ENCODE results near the gene HK3. TPM values are rescaled to one million over a fixed set of nuclear protein-coding genes. Genes with fewer than 3 reads are reported as not detected.

The HK3 gene
- polyA plus RNA-seq, 3 donors: 0.37 to 0.99 (median 0.73) TPM

DNA sequence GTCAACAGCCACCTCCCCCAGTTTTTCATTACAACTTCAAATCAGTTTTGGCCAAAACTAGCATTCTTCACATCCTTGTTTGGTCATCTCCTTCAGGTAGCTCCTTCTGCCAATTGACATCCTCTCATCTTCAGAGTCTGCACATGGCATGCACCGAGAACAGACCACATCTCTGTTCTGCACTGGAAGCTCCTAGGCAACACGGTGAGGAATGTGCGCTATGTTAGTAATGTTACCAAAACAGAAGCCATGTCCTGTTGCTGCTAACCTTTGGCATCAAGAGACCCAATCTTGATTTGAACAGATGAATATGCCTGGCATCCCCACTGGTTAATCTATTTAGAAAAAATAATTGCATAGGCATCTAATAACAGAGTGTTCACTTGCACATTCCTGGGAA is 5.1 kb upstream of the HK3 start:
- no peak for DNase-seq

DNA sequence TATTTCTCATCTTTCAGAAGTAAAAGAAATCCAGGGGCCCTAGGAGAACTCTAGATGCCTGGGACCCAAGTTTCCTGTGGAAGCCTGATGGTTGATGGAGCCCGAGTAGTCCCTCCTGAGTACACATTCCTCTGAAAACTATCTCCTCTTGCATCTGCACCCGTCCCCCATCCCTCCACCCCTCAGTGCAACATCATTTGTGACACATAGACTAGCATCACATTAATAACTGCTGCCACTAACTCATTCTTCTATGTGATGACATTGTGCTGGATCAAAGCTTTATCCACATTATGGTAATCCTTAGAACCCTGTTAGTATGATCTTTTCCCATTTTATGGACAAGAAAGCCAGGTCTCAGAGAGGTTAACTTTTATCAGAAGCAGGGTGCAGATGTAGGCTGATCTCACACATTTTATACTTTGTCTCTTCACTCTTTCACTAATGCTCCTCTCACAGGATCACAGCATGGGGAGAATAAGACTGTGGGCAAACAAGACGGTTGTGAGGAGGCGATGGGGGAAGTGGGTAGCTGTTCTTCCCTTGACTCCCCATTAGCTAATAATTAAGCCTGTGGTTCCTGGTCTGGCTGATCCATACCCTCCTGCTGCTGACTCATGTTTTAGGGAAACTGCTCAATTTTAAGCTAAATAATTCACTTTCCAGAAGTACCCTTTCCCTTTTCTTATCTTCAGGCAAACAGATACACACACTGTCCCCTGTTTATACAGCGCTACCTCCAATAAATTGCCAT is 3.9 kb upstream of the HK3 start:
- DNase-seq: no peak

DNA sequence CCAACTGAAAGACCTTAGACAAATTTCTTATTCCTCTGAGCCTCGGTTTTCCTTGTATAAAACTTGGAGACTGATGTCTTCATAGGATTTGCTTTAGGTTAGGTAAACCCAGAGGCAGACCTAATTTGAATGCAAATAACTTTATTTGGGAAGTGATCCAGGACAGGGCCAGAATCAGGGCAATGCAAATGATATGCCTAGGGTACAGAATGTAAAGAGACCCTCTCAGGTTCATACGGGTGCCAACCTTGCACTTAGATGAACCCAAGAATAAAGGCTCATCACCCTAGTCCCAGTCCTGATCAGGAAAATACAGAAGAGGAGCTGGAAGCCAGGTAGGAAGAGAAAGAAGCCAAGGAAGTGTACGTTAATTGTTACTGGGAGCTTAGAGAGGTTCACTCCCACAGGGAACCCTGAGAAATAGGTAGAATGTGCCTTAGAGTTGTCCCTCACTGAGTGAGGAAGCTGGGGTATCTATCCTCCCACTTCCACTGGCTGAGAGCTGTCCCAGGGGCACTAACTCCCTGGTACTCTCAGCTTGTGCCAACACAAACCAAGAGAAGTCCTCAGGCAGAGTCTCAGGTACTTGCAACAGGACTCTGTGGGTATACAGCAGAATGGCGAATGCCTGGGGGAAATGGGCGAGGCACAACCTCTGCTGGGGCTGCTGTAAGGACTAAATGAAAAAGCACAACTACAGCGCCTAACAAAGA is 3.1 kb upstream of the HK3 start:
- no peak for DNase-seq

DNA sequence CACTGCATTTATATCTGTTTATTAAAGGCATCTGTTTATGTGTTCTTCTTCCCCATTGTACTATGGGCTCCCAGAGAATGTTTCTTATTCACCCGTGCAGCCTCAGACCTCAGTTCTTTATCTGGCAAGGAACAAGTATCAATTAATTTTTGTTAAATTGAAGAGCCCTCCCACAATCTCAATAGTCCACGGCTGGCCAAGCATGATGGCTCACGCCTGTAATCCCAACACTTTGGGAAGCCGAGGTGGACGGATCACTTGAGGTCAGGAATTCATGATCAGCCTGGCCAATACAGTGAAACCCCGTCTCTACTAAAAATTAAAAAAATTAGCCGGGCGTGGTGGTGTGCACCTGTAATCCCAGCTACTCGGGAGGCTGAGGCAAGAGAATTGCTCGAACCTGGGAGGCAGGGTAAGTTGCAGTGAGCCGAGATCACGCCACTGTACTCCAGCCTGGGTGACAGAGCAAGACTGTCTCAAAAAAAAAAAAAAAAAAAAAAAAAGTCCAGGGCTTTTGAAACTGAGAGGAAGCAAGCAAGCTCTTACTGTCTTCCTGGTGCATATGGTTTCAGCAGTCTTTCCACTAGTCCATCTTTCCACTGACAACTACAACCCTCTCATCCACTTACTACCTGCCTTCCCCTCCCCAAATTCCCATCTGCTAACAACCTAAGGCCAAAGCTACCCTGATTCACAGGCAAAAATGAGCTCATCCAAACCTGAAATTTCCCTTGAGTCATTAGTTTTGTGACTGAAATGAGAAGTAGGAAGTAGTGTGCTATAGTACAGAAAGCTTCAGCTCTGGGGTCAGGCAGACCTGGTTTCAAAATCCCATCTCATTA is 2.3 kb upstream of the HK3 start:
- no peak for DNase-seq

DNA sequence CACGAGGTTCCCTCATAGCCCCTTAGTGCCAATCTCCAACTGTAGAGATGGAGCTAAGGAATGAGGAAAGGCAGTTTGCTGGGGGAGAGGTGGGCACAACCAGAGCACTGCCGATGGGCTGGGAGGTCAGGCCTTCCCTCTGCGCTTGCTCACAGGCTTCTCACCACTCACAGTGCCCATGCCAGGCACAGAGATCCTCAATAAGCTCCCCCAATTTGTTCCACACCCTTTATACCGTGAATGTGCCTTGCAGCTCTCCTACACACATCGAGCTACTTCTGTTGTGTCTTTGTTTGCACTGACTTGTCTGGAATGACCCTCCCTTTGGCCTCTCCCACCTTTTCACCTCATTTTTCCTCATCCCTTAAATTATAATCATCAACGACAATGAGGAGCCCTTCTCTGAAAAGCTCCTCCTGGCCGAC is 1.6 kb upstream of the HK3 start:
- DNase-seq: no peak

DNA sequence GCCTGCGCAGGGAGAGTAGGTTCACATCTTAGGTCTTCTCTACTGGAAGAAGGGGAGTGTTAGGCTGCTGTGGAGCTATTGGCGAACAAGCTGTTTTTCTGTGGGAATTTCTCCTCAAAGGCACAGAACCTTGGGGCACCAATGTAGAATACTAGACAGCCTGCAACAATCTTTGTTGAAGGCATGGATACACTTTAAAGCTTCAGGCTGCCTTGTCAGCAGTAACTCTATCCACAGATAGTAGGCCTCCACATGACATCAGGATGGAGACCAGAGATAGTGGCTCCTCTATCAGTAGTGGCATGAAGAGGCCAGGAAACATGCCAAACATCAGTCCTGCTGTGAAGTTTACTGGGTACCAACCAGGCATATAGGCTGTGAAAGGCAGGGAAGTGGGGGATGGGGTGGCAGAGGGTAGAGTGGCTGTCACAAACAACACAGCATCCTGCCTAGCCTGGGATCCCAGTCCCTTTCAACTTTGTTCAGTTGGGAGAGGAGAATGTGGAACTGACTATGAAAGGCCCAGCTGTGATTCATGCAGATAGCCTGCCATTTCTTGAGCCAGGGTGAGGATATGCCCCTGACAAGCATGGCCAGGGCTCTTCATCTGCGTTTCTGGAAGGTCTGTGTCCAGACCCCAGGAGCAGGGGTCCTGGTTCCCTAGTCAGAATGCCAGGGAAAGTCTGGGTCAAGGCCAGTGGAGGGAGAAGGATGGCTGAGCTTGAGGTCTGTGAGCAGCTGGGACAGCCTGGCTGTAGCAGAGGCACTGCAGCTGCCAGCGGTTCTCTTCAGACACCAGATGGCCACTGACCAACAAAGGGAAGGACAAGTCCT is 1.0 kb upstream of the HK3 start:
- DNase-seq: no peak

DNA sequence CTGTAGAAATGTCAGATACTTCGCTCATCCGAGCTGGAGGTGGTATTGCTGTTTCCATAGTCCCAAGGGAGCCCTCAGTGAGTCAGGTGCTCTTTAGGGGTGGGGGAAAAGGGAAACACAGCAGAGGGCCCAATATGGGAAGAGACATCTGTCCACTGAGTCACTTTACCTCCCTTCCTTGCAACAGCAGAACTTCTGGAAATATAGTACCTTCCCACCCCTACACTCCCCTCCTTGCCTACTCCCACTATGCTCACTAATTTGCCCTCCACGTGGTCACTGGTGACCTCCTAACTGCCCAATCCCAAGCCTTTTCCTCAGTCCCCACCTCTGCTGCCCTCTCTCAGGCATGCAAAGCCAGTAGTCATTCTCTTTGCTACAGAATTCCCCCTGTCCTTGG is 1.9 kb downstream of the HK3 start:
- no peak for DNase-seq

DNA sequence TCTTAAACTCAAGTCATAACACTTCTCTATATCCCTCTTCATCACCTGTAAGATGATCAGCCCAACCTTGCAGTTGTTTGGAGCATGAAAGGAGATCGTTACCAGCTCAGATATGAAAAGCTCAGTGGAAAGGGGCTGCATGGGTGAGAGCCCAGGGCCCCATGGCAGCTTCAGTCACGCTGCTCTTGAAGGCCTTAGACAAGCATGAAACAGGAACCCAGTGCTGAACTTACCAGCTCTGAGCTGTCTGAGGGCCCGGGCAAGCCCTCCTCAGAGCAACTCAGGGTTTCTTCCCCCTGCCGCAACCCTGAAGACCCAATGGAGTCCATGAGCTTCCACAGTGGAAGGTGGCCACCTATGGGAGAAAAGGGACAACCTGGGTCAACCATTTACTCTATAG is 3.3 kb downstream of the HK3 start:
- no peak for DNase-seq

DNA sequence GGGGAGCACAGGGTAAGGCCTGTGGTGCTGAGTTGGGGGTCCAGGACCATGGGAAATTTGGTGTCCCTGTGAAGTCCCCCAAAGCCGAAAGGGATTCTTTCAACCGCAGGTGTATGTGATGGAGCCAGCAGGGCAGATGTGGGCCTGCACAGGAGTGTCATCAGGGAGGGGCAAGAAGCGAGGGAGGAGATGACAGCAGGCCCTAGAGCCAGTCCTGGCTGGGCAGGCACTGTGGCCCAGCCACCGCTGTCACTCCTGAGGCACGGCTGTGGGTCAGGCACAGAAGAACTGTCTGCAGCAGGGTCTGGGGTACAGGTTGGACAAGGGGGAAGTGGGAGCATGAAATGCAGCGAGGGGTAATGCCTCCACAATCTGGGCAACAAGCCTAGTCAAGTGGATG is 4.8 kb downstream of the HK3 start:
- no peak for DNase-seq

DNA sequence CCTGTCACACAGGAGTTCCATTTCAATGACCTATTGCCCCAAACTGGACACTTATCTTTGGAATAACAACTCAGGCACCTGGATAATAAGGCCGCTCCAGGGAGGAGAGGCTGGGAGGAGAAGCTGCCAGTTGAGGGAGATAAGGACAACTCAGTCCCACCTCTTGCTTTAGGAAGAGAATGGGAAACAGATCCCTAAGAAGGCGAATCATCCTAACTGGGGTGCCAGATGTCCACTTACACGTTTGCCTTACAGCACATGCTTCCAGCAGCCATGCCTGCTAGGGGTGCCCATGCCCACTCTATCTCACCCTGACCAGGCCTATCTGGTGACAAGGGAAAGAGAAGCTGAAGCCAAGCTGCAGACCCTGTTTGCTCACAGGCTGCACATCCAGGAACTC is 6.5 kb downstream of the HK3 start:
- no peak for DNase-seq

DNA sequence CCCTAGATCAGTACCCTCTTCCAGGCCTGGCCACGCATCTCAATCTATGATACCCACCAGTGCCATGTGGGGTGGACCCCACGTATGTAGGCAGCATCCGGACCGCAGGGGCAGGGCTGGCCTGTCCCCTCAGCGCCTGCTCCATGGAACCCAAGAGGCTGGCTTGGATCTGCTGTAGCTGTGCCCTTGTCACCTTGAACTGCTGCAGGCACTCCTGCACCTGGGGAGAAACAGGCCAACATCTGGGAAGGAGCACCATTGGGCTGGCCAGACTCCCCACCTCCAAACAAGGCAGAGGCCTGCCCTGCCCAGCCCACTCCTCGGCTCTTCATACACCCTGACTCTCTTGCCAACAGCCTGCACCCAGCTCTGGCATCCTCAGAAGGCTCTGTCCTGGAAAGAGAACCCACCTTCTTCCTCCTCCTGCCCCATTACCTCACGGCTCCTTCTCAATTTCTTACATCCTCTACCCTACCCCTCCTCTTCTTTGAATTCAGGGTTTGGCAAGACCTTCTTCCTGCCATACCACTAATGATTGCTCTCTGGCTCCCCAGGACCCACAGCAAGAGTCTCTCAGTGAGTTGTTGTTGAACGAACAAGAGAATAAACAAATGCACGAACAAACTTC is 7.7 kb downstream of the HK3 start:
- DNase-seq: no peak

DNA sequence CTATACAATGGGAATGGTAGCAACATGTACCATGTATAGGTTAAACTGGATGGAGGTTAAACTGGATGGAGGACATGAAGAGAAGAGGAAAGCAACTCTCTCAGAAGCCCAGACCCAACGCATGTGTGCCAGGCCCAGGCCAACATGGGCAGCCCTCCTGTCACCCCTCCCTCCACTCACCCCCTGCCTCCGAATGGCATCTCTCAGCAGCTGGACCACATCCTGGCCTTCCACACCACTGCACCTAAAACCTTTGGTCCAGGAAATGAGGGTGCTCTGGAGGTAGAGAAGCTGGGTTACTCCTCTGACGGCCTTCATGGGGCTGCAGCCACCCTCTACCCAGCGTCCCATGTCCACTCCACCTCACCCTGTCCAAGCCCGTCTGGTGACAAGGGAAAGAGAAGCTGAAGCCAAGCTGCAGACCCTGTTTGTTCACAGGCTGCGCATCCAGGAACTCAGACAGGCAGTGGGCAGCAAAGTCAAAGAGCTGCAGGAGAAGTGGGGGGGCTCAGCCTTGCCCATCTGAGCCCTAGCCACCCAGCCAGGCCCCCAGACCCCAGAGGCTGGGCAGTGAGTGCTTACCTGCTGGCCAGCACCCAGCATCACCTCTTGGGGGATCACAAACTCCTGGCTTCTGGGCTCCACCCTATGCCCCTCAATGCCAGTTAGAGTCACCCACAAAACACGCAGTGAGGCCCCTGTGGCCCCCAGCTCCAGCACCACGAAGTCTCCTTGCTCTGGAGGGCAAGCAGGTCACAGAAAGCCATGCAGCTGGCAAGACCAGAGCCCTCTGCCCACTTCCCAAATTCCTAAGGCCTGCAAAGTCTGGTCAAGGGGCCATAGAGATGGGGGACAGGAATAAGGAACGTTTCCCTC is 8.5 kb downstream of the HK3 start:
- DNase-seq: no peak

DNA sequence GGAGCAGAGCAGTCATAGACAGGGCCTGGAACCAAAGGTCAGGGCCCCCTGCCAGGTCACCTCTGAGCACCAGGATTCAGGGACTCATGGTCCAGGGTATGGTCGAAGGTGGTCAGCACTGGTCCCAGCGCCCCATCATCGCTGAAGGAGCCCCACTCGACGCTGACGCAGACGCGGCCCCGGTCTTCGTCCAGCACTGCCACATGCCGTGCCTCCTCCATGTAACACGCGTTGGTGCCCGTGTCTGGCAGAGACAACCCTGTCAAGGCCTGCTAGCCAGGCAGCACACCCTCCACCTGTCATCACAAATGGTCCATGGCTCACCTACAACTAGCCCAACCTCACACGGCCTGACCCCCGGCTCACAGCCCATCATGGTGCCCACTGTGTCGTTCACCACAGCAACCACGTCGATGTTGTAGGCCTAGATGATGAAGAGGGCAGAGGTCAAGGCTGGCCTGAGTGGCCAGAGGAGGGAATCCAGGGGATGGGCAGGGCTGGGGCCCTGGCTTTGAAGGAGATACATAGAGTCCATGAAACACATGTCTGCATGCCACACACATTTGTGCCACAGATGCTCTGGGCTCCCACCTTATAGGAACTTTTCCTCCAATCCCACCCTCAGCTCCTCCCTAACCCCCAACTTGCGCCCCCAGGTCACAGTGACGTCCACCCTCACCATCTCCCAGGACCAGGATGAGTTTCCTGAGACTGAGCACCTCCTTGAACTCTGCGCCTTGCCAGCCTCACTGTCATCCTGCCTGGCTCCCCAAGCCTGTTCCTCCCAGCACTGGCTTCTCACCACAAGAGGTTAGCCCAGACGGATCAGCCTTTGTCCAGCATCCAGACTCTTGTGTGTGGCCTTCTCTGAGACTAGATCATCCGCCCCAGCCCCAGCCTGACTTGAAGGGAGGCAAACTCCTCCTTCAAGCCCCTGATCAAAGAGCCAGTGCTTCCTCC is 9.5 kb downstream of the HK3 start:
- no peak for DNase-seq

DNA sequence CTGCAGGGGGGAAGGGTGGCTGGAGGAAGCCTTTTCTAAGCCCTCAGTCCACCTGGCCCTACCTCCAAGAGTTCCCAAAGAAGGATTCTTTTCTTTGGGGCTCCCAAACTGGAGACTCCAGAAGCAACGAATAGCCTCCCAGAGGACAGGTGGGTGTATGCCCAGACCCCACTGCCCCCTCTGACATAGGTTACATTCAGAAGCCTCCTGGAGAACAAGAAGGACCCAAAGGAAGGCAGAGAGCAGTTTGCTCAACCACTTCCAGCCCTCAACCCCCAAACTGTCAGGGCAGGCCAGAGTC is 10.3 kb downstream of the HK3 start:
- DNase-seq: no peak

DNA sequence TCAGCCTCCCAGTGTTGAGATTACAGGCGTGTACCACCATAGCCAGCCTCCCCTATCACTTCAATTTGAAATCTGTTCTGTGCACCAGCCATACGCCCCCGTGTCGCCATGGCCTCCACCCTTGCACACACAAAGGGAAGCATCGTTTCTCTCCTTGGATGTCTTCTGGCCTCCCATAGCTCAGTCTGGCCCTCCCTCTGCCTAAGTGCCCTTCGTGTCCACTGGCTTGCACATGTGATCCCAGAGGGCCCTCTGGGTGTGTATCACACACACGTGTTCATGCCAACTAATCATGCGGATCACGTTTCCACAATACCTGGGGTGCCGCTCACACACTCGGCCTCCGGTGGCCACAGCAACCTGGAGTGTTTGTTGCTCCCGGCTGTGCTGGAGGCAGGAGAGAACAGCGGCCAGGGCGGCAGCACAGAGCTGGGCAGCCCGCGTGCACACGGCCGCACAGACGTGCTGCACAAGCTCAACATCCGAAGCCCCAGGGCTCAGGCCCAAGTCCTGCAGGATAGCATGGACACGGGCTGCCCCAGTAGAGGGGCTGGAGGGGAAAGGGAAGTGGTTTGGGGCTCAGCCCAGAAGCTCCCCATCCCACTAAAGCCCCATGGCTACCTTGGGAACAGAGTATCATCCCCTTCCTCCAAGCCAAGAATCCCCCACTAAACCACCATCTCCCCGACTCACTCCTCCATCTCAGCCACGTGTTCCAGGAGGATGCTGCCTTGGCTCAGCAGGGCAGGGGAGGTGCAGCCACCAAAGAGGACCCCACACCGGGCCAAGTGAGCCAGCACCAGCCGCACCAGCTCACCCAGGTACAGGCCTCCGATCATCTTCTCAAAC is 10.9 kb downstream of the HK3 start:
- DNase-seq: no peak

DNA sequence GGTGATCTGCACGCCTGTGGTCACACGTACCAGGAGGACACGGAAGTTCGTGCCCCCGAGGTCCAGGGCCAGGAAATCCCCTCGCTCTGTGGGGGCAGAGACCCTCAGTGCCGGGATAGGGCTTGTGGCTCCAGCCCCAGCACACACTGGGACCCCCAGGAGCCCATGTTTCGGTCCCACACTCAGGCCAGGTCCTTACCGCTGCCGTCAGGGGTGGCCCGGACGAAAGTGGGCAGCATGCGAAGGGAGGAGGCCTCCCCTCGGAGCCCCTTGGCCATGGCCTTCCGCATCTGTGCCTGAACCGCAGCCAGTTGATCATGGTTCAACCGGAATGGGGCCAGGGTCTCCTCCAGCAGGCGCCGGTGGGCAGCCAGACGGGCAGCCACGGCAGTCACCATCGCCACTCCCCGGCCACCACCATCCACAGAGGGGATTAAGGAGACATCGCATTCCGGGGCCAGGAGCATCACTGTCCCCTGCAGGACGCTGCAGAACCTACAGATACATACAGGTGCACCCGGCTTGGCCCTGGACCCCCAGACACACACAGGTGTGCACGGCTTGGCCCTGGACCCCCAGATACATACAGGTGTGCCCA is 11.8 kb downstream of the HK3 start:
- no peak for DNase-seq

DNA sequence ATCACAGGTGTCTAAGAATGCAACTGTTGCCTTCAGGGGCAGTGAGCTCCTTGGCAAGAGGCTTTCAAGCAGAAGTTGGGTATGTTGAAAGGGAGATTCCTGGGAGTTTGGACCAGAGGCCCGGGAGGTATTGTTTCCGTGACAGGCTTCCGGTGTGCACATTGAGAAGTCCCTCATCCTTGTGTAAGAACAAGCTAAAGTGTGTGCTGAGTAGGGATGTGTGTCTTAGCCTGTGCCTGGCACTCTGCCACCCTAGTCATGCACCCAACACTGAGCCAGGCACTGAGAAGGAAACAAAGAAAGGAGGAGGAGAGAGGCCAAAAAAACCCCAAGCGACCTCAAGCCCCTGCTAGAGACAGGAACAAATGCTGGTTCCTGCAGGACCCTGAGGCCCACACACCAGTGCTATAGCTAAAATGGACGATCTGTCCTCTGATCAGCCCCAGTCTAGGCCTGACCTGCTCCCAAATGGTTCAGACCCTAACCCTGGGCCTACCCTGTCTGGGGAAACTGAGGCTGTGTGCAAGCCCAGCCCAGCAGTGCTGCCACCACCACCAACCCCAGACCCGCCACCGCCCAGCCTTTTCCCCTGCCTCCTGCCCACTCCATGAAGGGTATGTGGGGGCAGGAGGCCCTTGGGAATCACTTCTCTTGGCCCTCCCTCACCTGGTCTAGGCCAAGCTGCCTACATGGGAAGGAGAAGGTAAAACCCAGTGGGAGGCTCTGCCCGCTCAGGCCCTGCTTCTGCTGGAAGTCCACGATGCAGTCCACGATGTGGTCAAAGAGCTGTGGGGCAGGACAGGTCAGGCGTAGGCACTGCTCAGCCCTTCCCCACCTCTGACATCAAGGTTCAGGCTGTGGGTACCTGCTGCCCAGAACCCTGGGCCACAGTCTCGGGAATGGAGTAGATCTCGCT is 12.6 kb downstream of the HK3 start:
- no peak for DNase-seq
